HG02973 (cell line): Measurements from ENCODE around the gene ORMDL1.
A peak's percentile ranks its signal among the peaks of the same experiment; 100 is the strongest.

Source experiments
- ATAC-seq: cut with Tn5 transposase; IDR thresholded peaks from one replicate; pipeline ENCODE4 v1.9.1; 2021; ENCODE audit warnings: moderate library complexity; ENCODE audit not compliant: unreplicated experiment

Gene ORMDL1

GRCh38 chr2:189783927-189784867, at the start of gene ORMDL1, which contains the start of gene PMS1:
Gene ORMDL1, minus strand, starts transcription at chr2:189784339. Its CDS starts 1,744 bp downstream, at chr2:189782595.
Gene PMS1, plus strand, starts transcription at chr2:189784450. Its CDS starts 7,360 bp downstream, at chr2:189791810.
- peak; percentile 93 for ATAC-seq

- no peak for ATAC-seq
Measured at GRCh38 chr2:189830510-189830909, 46.4 kb upstream of the ORMDL1 start.

GRCh38 chr2:189829102-189829833, 45.1 kb upstream of the ORMDL1 start:
- no peak for ATAC-seq

- ATAC-seq: no peak
Measured at GRCh38 chr2:189826039-189826438, 41.9 kb upstream of the ORMDL1 start.

- ATAC-seq: no peak
Measured at GRCh38 chr2:189824694-189825396, 40.7 kb upstream of the ORMDL1 start.

- ATAC-seq: no peak
Measured at GRCh38 chr2:189821953-189822748, 38.0 kb upstream of the ORMDL1 start.

GRCh38 chr2:189819297-189819704, 35.2 kb upstream of the ORMDL1 start:
- ATAC-seq: no peak

GRCh38 chr2:189818249-189819038, 34.3 kb upstream of the ORMDL1 start:
- ATAC-seq: no peak

- ATAC-seq: no peak
Measured at GRCh38 chr2:189803431-189803830, 19.3 kb upstream of the ORMDL1 start.

- ATAC-seq: no peak
Measured at GRCh38 chr2:189802396-189802912, 18.3 kb upstream of the ORMDL1 start.

GRCh38 chr2:189799531-189799930, 15.4 kb upstream of the ORMDL1 start:
- no peak for ATAC-seq

GRCh38 chr2:189799030-189799331, 14.8 kb upstream of the ORMDL1 start:
- no peak for ATAC-seq

- peak; percentile 88 for ATAC-seq
Measured at GRCh38 chr2:189798312-189799029, 14.3 kb upstream of the ORMDL1 start.

- no peak for ATAC-seq
Measured at GRCh38 chr2:189797902-189798301, 13.8 kb upstream of the ORMDL1 start.

- ATAC-seq: no peak
Measured at GRCh38 chr2:189794310-189794709, 10.2 kb upstream of the ORMDL1 start.

GRCh38 chr2:189791338-189792042, 7.4 kb upstream of the ORMDL1 start:
- no peak for ATAC-seq

- ATAC-seq: peak; percentile 6
Measured at GRCh38 chr2:189783451-189783926, 650 bp downstream of the ORMDL1 start.

GRCh38 chr2:189782221-189782671, 1.9 kb downstream of the ORMDL1 start:
- ATAC-seq: no peak
